ENCODE results near the gene CDH13.

CDH13 gene

GRCh38 chr16:82628711-82629110, 1.9 kb downstream of the CDH13 start:
- DNase-seq: no peak

- no peak for DNase-seq
These were observed 2.8 kb downstream of the CDH13 start for GRCh38 chr16:82629441-82630027.

GRCh38 chr16:82630219-82630618, 3.5 kb downstream of the CDH13 start:
- no peak for DNase-seq

- no peak for DNase-seq
These were observed 3.9 kb downstream of the CDH13 start for GRCh38 chr16:82630688-82631087.

GRCh38 chr16:82631701-82632685, 5.2 kb downstream of the CDH13 start:
- no peak for DNase-seq

GRCh38 chr16:82633964-82634600, 7.3 kb downstream of the CDH13 start:
- no peak for DNase-seq

GRCh38 chr16:82634955-82635610, 8.3 kb downstream of the CDH13 start:
- DNase-seq: no peak

- DNase-seq: no peak
These were observed 9.7 kb downstream of the CDH13 start for GRCh38 chr16:82636485-82636884.

- no peak for DNase-seq
These were observed 10.2 kb downstream of the CDH13 start for GRCh38 chr16:82636958-82637357.

- DNase-seq: no peak
These were observed 11.5 kb downstream of the CDH13 start for GRCh38 chr16:82638095-82638798.

- DNase-seq: no peak
These were observed 12.5 kb downstream of the CDH13 start for GRCh38 chr16:82639263-82639662.

- DNase-seq: no peak
These were observed 13.0 kb downstream of the CDH13 start for GRCh38 chr16:82639666-82640336.

GRCh38 chr16:82641336-82641984, 14.7 kb downstream of the CDH13 start:
- DNase-seq: no peak

- DNase-seq: no peak
These were observed 16.4 kb downstream of the CDH13 start for GRCh38 chr16:82643136-82643535.

GRCh38 chr16:82643936-82644630, 17.3 kb downstream of the CDH13 start:
- DNase-seq: no peak

- DNase-seq: no peak
These were observed 19.7 kb downstream of the CDH13 start for GRCh38 chr16:82646504-82646903.

GRCh38 chr16:82649766-82650165, 23.0 kb downstream of the CDH13 start:
- no peak for DNase-seq

GRCh38 chr16:82650804-82651203, 24.0 kb downstream of the CDH13 start:
- DNase-seq: no peak

GRCh38 chr16:82651921-82652601, 25.3 kb downstream of the CDH13 start:
- DNase-seq: no peak

GRCh38 chr16:82652826-82653225, 26.1 kb downstream of the CDH13 start:
- no peak for DNase-seq
